D721Med (cell line): ENCODE measurements around the gene CERT1.

ENCODE experiments used
- DNase-seq: peaks from one replicate; pipeline ENCODE4 v3.0.0; 2011; ENCODE audit warnings: low spot score; ENCODE audit not compliant: insufficient read length
- FAIRE-seq: peaks from 2 replicates; lab custom pipeline; 2011; peaks lifted over from hg19 to GRCh38; lab: Jason Lieb, UNC
- TF ChIP-seq, protein P1 (sequence below): IDR thresholded peaks from 2 replicates; pipeline ENCODE4 v1.5.1; 2012; ENCODE audit warnings: mild to moderate bottlenecking, control low read depth; ENCODE audit not compliant: insufficient read depth; ENCODE audit errors: missing control alignments

The CERT1 gene

GRCh38 chr5:75551471-75551870 is 40.0 kb upstream of the CERT1 start:
- DNase-seq (no peak), FAIRE-seq (no peak)
- TF ChIP-seq, protein P1, sequence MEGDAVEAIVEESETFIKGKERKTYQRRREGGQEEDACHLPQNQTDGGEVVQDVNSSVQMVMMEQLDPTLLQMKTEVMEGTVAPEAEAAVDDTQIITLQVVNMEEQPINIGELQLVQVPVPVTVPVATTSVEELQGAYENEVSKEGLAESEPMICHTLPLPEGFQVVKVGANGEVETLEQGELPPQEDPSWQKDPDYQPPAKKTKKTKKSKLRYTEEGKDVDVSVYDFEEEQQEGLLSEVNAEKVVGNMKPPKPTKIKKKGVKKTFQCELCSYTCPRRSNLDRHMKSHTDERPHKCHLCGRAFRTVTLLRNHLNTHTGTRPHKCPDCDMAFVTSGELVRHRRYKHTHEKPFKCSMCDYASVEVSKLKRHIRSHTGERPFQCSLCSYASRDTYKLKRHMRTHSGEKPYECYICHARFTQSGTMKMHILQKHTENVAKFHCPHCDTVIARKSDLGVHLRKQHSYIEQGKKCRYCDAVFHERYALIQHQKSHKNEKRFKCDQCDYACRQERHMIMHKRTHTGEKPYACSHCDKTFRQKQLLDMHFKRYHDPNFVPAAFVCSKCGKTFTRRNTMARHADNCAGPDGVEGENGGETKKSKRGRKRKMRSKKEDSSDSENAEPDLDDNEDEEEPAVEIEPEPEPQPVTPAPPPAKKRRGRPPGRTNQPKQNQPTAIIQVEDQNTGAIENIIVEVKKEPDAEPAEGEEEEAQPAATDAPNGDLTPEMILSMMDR, result no peak

DNA sequence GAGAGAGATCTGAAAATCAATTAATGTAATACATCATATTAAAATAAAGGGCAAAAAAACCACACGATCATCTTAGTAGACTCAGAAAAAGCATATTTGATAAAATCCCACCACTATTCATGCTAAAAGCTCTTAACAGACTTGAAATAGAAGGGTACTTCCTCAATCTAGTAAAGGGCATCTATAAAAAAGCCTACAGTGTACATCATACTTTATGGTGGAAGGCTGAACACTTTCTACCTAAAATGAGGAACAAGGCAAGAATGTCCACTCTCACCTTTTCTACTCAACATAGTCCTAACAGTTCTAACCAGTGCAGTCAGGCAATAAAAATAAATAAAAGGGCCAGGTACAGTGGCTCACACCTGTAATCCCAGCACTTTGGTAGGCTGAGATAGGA is 39.2 kb upstream of the CERT1 start:
- no peak for FAIRE-seq
- TF ChIP-seq, protein P1, result no peak
- no peak for DNase-seq

DNA sequence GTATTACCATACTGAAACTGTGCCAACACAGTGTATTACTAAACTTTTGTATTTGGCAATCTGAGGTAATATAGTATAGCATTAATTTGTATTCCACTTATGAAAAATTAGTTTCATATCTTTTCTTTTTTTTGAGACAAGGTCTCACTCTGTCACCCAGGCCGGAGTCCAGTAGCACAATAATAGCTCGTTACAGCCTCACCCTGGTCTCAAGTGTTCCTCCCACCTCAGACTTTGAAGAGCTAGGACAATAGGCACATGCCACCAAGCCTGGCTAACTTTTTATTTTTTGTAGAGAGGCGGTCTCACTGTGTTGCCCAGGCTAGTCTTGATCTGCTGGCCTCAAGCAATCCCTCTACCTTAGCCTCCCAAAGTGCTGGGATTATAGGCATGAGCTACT is 36.4 kb upstream of the CERT1 start:
- no peak for DNase-seq
- no peak for FAIRE-seq
- TF ChIP-seq, protein P1, result no peak

DNA sequence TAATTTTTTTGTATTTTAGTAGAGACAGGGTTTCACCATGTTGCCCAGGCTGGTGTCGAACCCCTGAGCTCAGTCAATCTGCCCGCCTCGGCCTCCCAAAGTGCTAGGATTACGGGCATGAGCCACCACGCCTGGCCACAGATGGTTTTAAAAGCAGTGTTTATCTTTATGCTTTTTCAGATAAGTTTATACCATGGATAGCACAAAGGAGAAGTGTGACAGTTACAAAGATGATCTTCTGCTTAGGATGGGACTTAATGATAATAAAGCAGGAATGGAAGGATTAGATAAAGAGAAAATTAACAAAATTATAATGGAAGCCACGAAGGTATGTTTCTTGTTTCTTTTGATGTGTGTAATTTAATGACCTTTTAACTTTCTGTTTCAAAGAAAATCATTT is 35.4 kb upstream of the CERT1 start:
- FAIRE-seq (no peak), DNase-seq (no peak)
- TF ChIP-seq, protein P1, result no peak

- DNase-seq, result no peak
- FAIRE-seq, result no peak
- TF ChIP-seq, protein P1, result no peak
These were observed 33.7 kb upstream of the CERT1 start for GRCh38 chr5:75545131-75545530.

DNA sequence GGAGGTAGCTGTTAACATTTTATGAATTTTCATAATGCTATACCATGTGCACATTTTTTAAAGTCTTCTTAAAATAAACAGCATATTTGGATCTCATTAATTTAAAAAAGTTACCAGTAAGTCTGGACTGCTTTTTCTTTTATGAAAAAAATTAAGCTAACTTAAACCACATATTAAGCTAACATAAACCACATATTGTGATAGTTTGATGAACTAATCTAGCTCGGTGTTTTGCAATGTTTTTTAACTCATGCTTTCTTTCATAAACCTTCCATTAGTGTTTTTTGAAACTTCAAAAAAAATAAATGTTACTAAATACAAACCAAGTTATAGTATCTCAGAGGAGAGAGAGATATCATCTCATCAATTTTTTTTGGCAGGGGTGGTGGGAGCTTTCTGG is 26.8 kb upstream of the CERT1 start:
- no peak for FAIRE-seq
- TF ChIP-seq, protein P1, result no peak
- no peak for DNase-seq

DNA sequence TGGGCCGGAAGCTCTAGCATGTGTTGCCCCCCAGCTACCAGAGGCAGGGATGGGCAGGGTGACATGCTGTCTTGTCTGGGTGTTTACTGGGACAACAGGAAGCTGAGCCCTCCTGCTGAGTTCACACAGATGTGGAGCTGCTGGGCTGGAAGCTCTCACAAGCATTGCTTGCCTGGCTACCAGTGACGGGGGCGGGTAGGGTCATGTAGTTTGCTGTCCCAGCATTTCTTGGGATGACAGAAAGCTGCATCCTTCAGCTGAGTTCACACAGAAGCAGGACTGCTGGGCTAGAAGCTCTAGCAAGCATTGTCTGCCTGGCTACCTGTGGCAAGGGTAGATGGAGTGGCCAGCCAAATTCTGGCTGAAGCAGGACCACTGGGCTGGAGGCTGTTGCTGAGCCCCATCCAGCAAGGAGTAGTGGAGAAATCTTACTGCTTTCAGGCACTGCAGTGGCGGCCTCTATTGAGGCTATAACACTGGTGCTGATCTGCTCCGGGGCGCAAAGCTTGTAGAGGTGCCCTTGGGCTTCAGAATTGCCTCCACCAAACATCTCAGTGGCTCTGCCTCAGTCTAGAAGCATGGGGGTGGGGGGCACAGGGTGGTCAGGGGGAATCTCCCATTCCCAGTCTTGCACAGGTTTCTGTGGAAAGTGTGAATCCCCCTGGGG is 25.4 kb upstream of the CERT1 start:
- DNase-seq, result no peak
- TF ChIP-seq, protein P1, result no peak
- FAIRE-seq, result no peak
